ENCODE data around the gene QARS1.

- TF ChIP-seq PKNOX1 (IDR thresholded peaks at IDR 0.05) (no peak), ARNT (IDR thresholded peaks at IDR 0.05) (no peak), FOXK2 (IDR thresholded peaks at IDR 0.05) (no peak), SP1 (IDR thresholded peaks at IDR 0.05) (no peak), NFRKB (IDR thresholded peaks at IDR 0.05) (no peak), FOXM1 (IDR thresholded peaks at IDR 0.05; ENCODE audit: borderline replicate concordance) (no peak), BHLHE40 (IDR thresholded peaks at IDR 0.05; ENCODE audit: borderline replicate concordance) (no peak), SUZ12 (IDR thresholded peaks at IDR 0.05) (no peak), TARDBP (IDR thresholded peaks at IDR 0.05) (no peak)
Observed at GRCh38 chr3:49076646-49077045, 27.9 kb downstream of the QARS1 start.

Measured in HEK293T (cell line).